Right atrium auricular region (tissue), 2 donors: Measurements from ENCODE around the gene ASB7. TPM values are rescaled to one million over a fixed set of nuclear protein-coding genes. Genes with fewer than 3 reads are reported as not detected.

Experiments
- DNase-seq: peaks from one replicate; pipeline ENCODE4 v3.0.0-alpha.2; 2019; ENCODE audit warnings: low spot score
- H3K27ac ChIP-seq, 2 donors: fragments of 200-600 bp; sonication (generic); 1 replicate in 1 of 2; 2 replicates in 1 of 2; pipeline ENCODE4 v1.5.1; 2016 to 2019
- H3K27me3 ChIP-seq, 2 donors: fragments of 200-600 bp; sonication (generic); one replicate each; pipeline versions ENCODE4 v1.5.1 to v1.6.0; 2017 to 2019
- H3K36me3 ChIP-seq: fragments of 200-600 bp; sonication (generic); one replicate; pipeline ENCODE4 v1.5.1; 2016
- H3K4me1 ChIP-seq, 2 donors: fragments of 200-600 bp; sonication (generic); one replicate each; pipeline versions ENCODE4 v1.5.1 to v1.6.0; 2017 to 2019
- H3K4me3 ChIP-seq, 2 donors: fragments of 200-600 bp; sonication (generic); 1 replicate in 1 of 2; 2 replicates in 1 of 2; pipeline ENCODE4 v1.5.1; 2017 to 2019; ENCODE audit warnings: mild to moderate bottlenecking in 1 of 2, moderate library complexity in 1 of 2
- H3K9me3 ChIP-seq, 2 donors: fragments of 200-600 bp; sonication (generic); one replicate each; pipeline ENCODE4 v1.5.1; 2019
- total RNA-seq, 2 donors: library from RNA; depleted of rRNA; stranded (reverse); fragments of >200 nt; gene quantifications; one replicate each; pipeline ENCODE4 v1.1.0, GENCODE V29; 2016
- TF ChIP-seq, protein P1 (sequence below), 2 donors: fragments of 200-600 bp; sonication (generic); IDR thresholded peaks; one replicate each; pipeline ENCODE4 v1.5.1; 2019; ENCODE audit warnings: antibody characterized with exemption in 2 of 2

ASB7 gene
- total RNA-seq, 2 donors from 2014 or later: 5.5 to 6.2 TPM

DNA sequence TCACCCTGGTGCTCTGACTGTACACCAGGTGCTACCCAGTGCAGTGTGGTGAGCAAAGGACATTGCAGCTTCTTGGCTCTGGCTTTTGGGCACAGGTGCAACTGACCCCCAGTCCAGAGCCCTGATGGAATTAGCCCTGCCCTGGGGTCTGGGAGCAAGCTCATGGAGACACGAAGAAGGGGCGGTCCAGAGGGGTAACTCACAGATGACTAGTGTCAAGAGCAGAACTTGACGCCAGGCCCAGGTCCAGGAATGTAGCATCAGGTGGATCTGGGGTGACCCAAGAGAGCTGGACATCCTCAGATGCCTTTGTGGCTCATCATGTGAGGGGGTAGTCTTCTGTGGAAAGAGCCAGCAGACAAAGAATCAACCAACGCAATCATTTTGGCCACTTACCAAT, 88.9 kb downstream of the ASB7 start:
- Histone ChIP-seq H3K36me3 (no peaks in the 10 kb centered on the region), H3K4me1 (peaks cover 0 to 17% of the 10 kb centered on the region in 2 donors), H3K4me3 (no peak overlapping the region), H3K9me3 (peaks cover 0 to 5% of the 10 kb centered on the region in 2 donors), H3K27me3 (no peaks in the 10 kb centered on the region), H3K27ac (no peak overlapping the region)
- TF ChIP-seq, protein P1, sequence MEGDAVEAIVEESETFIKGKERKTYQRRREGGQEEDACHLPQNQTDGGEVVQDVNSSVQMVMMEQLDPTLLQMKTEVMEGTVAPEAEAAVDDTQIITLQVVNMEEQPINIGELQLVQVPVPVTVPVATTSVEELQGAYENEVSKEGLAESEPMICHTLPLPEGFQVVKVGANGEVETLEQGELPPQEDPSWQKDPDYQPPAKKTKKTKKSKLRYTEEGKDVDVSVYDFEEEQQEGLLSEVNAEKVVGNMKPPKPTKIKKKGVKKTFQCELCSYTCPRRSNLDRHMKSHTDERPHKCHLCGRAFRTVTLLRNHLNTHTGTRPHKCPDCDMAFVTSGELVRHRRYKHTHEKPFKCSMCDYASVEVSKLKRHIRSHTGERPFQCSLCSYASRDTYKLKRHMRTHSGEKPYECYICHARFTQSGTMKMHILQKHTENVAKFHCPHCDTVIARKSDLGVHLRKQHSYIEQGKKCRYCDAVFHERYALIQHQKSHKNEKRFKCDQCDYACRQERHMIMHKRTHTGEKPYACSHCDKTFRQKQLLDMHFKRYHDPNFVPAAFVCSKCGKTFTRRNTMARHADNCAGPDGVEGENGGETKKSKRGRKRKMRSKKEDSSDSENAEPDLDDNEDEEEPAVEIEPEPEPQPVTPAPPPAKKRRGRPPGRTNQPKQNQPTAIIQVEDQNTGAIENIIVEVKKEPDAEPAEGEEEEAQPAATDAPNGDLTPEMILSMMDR (IDR thresholded peaks at IDR 0.05): no peak
- no peak for DNase-seq

DNA sequence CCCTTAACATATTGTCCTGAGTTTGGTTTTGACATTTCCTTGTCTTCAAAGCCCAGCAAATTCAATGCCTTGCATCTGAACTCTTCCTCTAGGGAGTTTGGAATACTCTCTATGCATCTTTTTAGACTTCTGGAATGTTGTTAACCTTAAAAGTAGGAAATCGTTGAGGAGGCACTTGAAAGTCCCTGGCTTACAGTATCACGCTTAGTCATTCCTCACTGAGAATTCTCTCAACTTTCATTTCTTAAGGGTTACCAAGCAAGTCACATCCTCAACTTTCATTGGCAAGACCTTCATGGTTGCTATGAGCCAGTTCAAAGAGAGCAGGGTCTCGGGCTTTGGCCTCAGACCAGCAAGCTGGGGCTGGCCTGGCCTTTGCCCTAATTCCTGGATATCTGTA, 89.9 kb downstream of the ASB7 start:
- Histone ChIP-seq H3K9me3 (peaks cover 0 to 5% of the 10 kb centered on the region in 2 donors), H3K36me3 (no peaks in the 10 kb centered on the region), H3K4me1 (peaks cover 0 to 16% of the 10 kb centered on the region in 2 donors), H3K27me3 (no peaks in the 10 kb centered on the region), H3K27ac (no peak overlapping the region), H3K4me3 (no peak overlapping the region)
- DNase-seq: no peak
- TF ChIP-seq, protein P1 (IDR thresholded peaks at IDR 0.05): no peak

- Histone ChIP-seq H3K27me3 (no peaks in the 10 kb centered on the region), H3K27ac (no peak overlapping the region), H3K36me3 (no peaks in the 10 kb centered on the region), H3K4me1 (peaks cover 0 to 16% of the 10 kb centered on the region in 2 donors), H3K9me3 (peaks cover 0 to 5% of the 10 kb centered on the region in 2 donors), H3K4me3 (no peak overlapping the region)
- no peak for DNase-seq
- TF ChIP-seq, protein P1 (IDR thresholded peaks at IDR 0.05): no peak
These were observed 90.3 kb downstream of the ASB7 start for GRCh38 chr15:100692671-100693070.

DNA sequence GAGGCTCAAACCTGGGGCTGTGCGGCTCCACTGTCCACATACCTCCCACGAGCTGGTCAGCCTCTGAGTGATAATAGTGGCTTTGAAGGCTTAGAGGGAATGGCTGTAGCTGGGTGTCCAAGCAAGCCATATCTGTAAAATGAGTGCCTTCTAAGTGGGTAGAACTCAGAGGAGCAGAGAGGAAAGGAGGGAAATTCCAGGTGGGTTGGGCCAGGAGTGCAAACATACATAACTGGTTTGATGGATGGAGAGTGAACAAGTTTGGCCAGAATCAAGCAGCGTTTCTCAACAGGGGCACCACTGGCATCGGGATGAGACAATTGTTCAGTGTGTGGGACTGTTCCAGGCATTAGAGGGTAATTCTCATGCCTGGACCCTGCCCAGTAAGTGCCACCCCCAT, 91.1 kb downstream of the ASB7 start:
- TF ChIP-seq, protein P1 (IDR thresholded peaks at IDR 0.05): no peak
- no peak overlapping the region for H3K27ac ChIP-seq

GRCh38 chr15:100694381-100695021, 92.1 kb downstream of the ASB7 start:
- TF ChIP-seq, protein P1 (IDR thresholded peaks at IDR 0.05): no peak
- H3K36me3 ChIP-seq: no peaks in the 10 kb centered on the region
- H3K4me1 ChIP-seq: peaks cover 0 to 6% of the 10 kb centered on the region in 2 donors
- peaks cover 0 to 5% of the 10 kb centered on the region in 2 donors for H3K9me3 ChIP-seq
- DNase-seq: no peak
- no peaks in the 10 kb centered on the region for H3K27me3 ChIP-seq
- H3K27ac ChIP-seq: peak overlapping the region in 1 of 2 donors; percentile 59
- no peak overlapping the region for H3K4me3 ChIP-seq

More for the DNA sequence above, 91.1 kb downstream of the ASB7 start:
- Histone ChIP-seq H3K9me3 (peaks cover 0 to 5% of the 10 kb centered on the region in 2 donors), H3K4me1 (peaks cover 0 to 9% of the 10 kb centered on the region in 2 donors), H3K36me3 (no peaks in the 10 kb centered on the region), H3K27me3 (no peaks in the 10 kb centered on the region), H3K4me3 (no peak overlapping the region)
- DNase-seq: no peak

DNA sequence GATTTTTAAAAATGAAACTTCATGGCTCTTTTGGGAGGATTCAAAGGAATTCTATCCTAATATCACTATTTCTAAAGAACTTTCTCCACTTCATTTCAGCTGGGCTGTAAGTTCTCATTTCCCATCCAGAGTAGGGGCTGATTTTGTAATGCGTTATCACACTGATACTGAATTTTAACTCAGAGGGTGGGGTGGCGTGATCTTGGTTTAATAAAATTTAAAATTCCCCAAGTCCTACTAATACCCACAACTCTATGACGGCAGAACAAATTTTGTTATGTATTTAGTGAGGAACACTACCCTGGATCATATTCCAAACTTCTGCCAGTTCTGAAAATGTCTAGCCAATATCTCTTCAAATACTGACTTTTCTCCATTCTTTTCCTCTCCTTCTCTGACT, 92.7 kb downstream of the ASB7 start:
- Histone ChIP-seq H3K27me3 (no peaks in the 10 kb centered on the region), H3K9me3 (peaks cover 0 to 5% of the 10 kb centered on the region in 2 donors), H3K36me3 (no peaks in the 10 kb centered on the region), H3K4me1 (peaks cover 0 to 6% of the 10 kb centered on the region in 2 donors), H3K4me3 (no peak overlapping the region), H3K27ac (peak overlapping the region in 1 of 2 donors; percentile 59)
- TF ChIP-seq, protein P1 (IDR thresholded peaks at IDR 0.05): no peak
- DNase-seq: no peak
